Measurements from ENCODE around the gene PUSL1.

- TF ChIP-seq, protein P1, sequence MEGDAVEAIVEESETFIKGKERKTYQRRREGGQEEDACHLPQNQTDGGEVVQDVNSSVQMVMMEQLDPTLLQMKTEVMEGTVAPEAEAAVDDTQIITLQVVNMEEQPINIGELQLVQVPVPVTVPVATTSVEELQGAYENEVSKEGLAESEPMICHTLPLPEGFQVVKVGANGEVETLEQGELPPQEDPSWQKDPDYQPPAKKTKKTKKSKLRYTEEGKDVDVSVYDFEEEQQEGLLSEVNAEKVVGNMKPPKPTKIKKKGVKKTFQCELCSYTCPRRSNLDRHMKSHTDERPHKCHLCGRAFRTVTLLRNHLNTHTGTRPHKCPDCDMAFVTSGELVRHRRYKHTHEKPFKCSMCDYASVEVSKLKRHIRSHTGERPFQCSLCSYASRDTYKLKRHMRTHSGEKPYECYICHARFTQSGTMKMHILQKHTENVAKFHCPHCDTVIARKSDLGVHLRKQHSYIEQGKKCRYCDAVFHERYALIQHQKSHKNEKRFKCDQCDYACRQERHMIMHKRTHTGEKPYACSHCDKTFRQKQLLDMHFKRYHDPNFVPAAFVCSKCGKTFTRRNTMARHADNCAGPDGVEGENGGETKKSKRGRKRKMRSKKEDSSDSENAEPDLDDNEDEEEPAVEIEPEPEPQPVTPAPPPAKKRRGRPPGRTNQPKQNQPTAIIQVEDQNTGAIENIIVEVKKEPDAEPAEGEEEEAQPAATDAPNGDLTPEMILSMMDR (IDR thresholded peaks at IDR 0.05) = no peak
- no peak for TF ChIP-seq POLR2A (IDR thresholded peaks at IDR 0.05)
Measured at GRCh38 chr1:1259951-1260600, 48.3 kb upstream of the PUSL1 start.

All from right lobe of liver (tissue), 4 donors.